ENCODE data around the gene LRRIQ3. TPM values are rescaled to one million over a fixed set of nuclear protein-coding genes. Genes with fewer than 3 reads are reported as not detected.

LRRIQ3 gene
- total and polyA plus RNA-seq, 9 of the 15 experiments (the other 6 are each of a cell fraction or from before 2014, with no cell fraction given) = 0.27 to 2.8 (median 1.7) TPM

DNA sequence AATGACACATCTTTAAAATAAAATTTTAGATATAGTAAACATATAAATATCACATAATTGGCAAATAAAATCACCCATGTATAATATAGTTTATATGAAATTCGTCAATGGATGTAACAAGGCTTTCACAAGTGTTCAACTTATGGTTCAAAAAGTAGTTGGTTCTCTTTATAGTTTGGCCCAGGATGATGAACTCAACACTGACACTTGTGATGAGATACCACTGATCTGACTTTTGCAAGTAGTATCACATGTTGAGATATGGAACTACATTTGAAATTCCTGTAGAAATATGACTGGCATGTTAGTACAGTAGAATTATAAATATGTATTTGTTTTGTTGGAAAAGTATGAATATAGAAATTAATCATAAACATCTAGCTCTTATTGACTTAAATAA is 39.1 kb upstream of the LRRIQ3 start (continued):
- TF ChIP-seq ZNF407 (IDR thresholded peaks at IDR 0.05; ENCODE audit: low read depth) (no peak), GATAD2A (IDR thresholded peaks at IDR 0.05) (no peak), PHF20 (IDR thresholded peaks at IDR 0.05; ENCODE audit: partially characterized antibody) (no peak), PTRF (tag; IDR thresholded peaks at IDR 0.05) (no peak)
